Heart left ventricle (tissue), 13 donors: ENCODE results near the gene RRM2.

Experiments used
- CTCF ChIP-seq, 12 donors: fragments of 200-600 bp; sonication (generic) in 4 of 12; IDR thresholded peaks; one replicate each; pipeline versions ENCODE4 v1.5.0 to v1.8.0; 2018 to 2022; ENCODE audit warnings: antibody characterized with exemption in 12 of 12, mild to moderate bottlenecking in 5 of 12
- POLR2A ChIP-seq, 2 donors: fragments of 450-650 bp; IDR thresholded peaks; one replicate each; pipeline ENCODE4 v1.6.1; 2017; ENCODE audit warnings: antibody characterized with exemption in 2 of 2, mild to moderate bottlenecking in 2 of 2, moderate library complexity in 2 of 2
- donor health status: ischemic (EF 13 %, LVEDD 7.1; RV severe dilation, severe dysfunction).
- donor health status: DM: no; HTN: yes; CAD: no.
- donor health status: DM: no; HTN: no; CAD: no.
- donor health status: ischemic (EF 25% LVEDD 6.9; RV normal size, moderate dysfunction).
- donor health status: ischemic (EF 25% LVEDD 5.7; RV mildly dilated, moderate dysfunction).
- donor health status: ischemic (EF 35%, LVEDD 5.7; RV mildly dilated, moderate dysfunction).
- donor health status: nonischemic (EF 11% LVEDD 7.7; RV severe dilation, severe dysfunction).
- donor health status: DM: yes; HTN: yes; CAD: no.
- donor health status: PGD.
- donor health status: ischemic (EF 29% LVEDD 5.4; RV normal size, mild dysfunction).
- donor health status: nonischemic (EF 23%, LVEDD 6.1; RV moderate dilation, normal function).

- TF ChIP-seq CTCF (IDR thresholded peaks at IDR 0.05) (no peak), POLR2A (IDR thresholded peaks at IDR 0.05) (no peak)
Measured at GRCh38 chr2:10139536-10139935, 17.0 kb downstream of the RRM2 start.
